ENCODE data around the gene ZNF48.

Gene ZNF48

DNA sequence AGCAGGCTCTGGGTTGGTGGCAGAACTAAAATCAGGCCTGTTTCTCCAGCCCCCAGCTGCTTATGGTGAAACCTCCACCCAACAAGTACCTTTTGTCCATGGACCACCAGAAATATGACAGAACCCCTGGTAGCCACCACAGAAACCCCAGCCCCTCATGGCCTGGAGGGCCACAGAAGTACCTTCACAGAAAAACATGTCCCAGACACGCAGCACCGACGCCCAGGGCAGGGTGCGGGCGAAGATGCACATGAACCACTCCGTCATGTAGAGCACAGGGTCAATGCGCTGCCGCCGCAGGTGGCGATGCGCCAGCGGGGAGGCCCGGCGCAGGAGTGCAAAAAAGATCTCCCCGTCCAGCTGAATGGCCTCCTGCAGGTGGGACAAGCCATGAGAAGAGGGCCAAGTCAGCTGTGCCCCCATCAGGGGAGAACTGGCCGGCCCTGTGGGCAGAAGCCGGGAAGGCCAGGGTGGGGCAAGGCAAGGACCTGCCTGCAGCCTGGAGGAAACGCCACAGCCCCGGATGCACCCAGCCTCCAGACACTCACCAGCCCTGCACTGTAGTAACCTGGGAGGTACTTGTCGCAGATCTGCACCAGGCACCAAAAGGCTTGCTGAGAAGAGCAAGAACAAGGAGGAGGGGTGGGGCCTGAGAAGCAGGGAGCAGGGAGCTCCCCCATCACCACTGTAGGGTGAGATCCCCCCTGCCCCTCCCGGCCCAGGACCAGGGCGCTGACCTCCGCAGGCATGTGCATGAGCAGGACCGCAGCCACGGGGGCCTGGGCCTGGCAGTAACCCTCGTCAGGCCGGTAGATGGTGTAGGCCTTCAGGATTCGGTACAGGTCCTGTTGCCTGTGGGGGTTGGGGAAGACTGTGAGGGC is 36.0 kb upstream of the ZNF48 start:
- DNase-seq (ENCODE audit: low read depth) = no peak

- no peak for DNase-seq (ENCODE audit: low read depth)
These were observed 35.4 kb upstream of the ZNF48 start for GRCh38 chr16:30359871-30360170.

DNA sequence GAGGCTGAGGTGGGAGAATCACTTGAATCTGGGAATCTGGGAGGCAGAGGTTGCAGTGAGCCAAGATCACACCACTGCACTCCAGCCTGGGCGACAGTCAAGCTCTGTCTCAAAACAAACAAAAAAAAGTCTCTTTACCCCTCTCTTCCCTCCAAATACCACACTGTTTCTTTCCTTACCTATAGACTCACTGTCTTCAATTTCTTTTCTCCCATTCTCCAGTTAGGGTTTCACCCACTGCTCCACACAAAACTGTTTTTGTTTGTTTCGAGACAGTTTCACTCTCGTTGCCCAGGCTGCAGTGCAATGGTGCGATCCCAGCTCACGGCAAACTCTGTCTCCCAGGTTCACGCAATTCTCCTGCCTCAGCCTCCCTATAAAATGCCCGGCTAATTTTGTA is 34.0 kb upstream of the ZNF48 start:
- no peak for DNase-seq (ENCODE audit: low read depth)

GRCh38 chr16:30365200-30365599 is 30.0 kb upstream of the ZNF48 start:
- no peak for DNase-seq (ENCODE audit: low read depth)

- DNase-seq (ENCODE audit: low read depth) = no peak
These were observed 28.7 kb upstream of the ZNF48 start for GRCh38 chr16:30366511-30366910.

GRCh38 chr16:30367349-30368009 is 27.7 kb upstream of the ZNF48 start:
- DNase-seq (ENCODE audit: low read depth) = no peak

GRCh38 chr16:30368122-30368791 is 27.0 kb upstream of the ZNF48 start:
- peak; percentile 32 for DNase-seq (ENCODE audit: low read depth)

GRCh38 chr16:30368792-30369090 is 26.5 kb upstream of the ZNF48 start:
- no peak for DNase-seq (ENCODE audit: low read depth)

GRCh38 chr16:30369091-30369937 is 25.9 kb upstream of the ZNF48 start:
- DNase-seq (ENCODE audit: low read depth) = no peak

GRCh38 chr16:30369938-30370455 is 25.2 kb upstream of the ZNF48 start:
- DNase-seq (ENCODE audit: low read depth) = no peak

- peak; percentile 100 for DNase-seq (ENCODE audit: low read depth)
These were observed 24.6 kb upstream of the ZNF48 start, which contains the start of gene TBC1D10B for GRCh38 chr16:30370456-30371247. Gene TBC1D10B (minus strand): TSS chr16:30370494. CDS start chr16:30370183, 311 bp downstream.

DNA sequence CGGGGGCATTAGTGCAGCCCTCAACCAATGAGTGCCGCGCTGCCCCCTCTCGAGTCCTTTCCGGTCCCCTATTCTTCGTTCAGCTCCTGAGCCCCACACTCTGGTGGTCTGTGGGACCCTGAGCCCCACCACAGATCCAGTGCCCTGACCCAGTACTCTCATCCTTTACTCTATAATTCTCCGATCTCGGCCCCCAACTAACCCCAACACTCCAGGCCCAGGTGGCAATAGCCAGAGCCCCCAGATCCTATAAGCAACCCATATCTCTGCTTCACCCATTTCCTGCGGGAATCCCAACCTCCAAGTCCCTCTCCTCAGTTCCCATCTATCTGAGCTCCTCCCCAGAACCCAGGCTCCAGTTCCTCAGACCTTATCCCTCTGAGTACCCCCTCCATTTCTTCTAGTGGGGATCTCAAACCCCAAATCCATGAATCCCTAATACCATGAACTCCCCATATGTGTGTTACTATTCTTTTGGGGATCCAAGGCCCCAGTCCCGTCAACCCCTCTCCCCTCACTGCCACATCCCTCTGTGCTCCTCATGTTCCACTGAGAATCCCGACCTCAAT is 23.9 kb upstream of the ZNF48 start:
- no peak for DNase-seq (ENCODE audit: low read depth)

GRCh38 chr16:30372038-30372712 is 23.0 kb upstream of the ZNF48 start:
- DNase-seq (ENCODE audit: low read depth) = no peak

- DNase-seq (ENCODE audit: low read depth) = no peak
These were observed 22.5 kb upstream of the ZNF48 start for GRCh38 chr16:30372725-30373124.

DNA sequence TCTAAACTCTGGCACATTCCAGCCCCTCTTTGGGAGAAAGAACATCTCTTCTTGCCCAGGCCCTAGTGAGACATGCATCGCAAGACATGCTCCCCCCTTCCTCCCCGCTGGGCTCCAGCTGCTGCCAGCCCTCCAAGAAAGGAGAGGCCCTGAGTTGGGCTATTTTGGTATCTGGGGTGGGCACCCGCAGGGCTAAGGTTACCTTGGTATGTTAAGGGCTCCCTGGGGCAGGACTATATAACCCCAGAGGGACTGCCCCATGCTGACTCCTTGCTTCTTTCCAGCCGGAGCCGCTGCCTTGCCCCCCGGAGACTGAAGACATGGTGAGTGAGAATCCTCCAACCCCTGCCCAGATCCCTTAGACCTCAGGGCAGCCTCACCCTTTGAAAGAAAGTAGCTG is 20.7 kb upstream of the ZNF48 start, which contains the start of gene MYL11:
Gene MYL11, plus strand, starts transcription at position 265 of the 400 bp plus-strand sequence. Its CDS starts 56 bp downstream, at position 321.
- no peak for DNase-seq (ENCODE audit: low read depth)

GRCh38 chr16:30375864-30376263 is 19.4 kb upstream of the ZNF48 start:
- DNase-seq (ENCODE audit: low read depth) = no peak

- DNase-seq (ENCODE audit: low read depth) = no peak
These were observed 18.7 kb upstream of the ZNF48 start for GRCh38 chr16:30376461-30376902.

DNA sequence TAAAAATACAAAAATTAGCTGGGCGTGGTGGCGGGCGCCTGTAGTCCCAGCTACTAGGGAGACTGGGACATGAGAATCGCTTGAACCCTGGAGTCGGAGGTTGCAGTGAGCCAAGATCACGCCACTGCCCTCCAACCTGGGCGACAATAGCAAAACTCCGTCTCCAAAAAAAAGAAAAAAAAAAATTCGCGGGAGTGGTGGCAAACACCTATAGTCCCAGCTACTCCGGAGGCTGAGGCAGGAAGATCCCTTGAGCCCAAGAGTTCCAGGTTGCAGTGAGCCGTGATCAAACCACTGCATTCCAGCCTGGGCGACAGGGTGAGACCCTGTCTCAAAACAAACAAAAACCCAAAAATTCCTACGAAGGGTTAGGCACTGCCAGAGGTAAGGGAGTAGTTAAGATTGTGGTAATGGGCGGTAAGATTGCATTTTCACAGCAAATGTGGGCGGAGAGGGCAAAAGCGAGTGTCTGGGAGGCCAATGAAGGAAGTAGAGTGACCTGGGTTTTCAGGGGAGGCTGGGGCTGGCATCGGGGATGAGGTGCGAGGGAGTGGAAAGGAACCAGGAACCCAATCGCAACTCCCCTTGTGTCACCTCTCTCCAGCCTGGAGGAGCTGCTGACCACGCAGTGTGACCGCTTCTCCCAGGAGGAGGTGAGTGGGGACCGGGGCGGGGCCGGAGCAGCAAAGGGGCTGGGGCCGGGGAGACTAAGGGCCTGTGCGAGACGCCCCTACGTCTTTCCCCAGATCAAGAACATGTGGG is 18.0 kb upstream of the ZNF48 start:
- DNase-seq (ENCODE audit: low read depth) = no peak

- peak; percentile 63 for DNase-seq (ENCODE audit: low read depth)
These were observed 17.4 kb upstream of the ZNF48 start for GRCh38 chr16:30377812-30378235.
